AG04449 (cell line): ENCODE measurements around the gene CDK5.

Experiments used
- CTCF ChIA-PET: fragments of 350-600 bp; formaldehyde crosslinking; extraction: SDS; loops from one replicate; lab custom pipeline; 2021; ENCODE audit warnings: antibody characterized with exemption; lab: Yijun Ruan, JAX
- POLR2A ChIA-PET: fragments of 400-600, 350-600 bp; formaldehyde crosslinking; extraction: SDS; loops from one replicate; lab custom pipeline; 2020; ENCODE audit warnings: antibody characterized with exemption, inconsistent platforms; lab: Yijun Ruan, JAX
- DNase-seq: peaks from one replicate; pipeline ENCODE4 v3.0.0-alpha.2; 2010; ENCODE audit warnings: low read depth, low spot score
- H3K4me3 ChIP-seq: 2 replicates; pipeline ENCODE4 v1.5.1; 2011; ENCODE audit warnings: low read depth, mild to moderate bottlenecking, control low read depth, low read length
- CTCF ChIP-seq: IDR thresholded peaks from one replicate; pipeline ENCODE4 v1.5.1; 2011; ENCODE audit warnings: mild to moderate bottlenecking, moderate library complexity, low read length, control low read depth, inconsistent platforms; ENCODE audit not compliant: insufficient read depth; ENCODE audit errors: missing control alignments

The CDK5 gene

GRCh38 chr7:151080522-151081169 is 22.9 kb upstream of the CDK5 start, which contains the start of gene FASTK:
Gene FASTK (minus strand): TSS chr7:151080809. CDS start chr7:151080766, 43 bp downstream.
- CTCF ChIA-PET, result interaction anchor here (0.9 to 19.2 kb wide), 4 partner anchors 10 to 29 kb away, joined by 3 to 347 read pairs (median 4); no protein-coding TSS in a partner anchor
- H3K4me3 ChIP-seq, result peak within 1 kb of the TSS; percentile 87
- peak; percentile 31 for DNase-seq
- POLR2A ChIA-PET, result interaction anchor here (0.5 to 1.6 kb wide), 14 partner anchors 12 to 112 kb away, joined by 3 to 8 read pairs (median 3); partner anchors contain the start of gene ABCB8
- TF ChIP-seq CTCF, result no peak

- TF ChIP-seq CTCF, result no peak
- CTCF ChIA-PET, result interaction anchor here (0.9 to 19.2 kb wide), 4 partner anchors 11 to 30 kb away, joined by 3 to 347 read pairs (median 4); no protein-coding TSS in a partner anchor
- POLR2A ChIA-PET, result interaction anchor here (0.5 to 1.6 kb wide), 9 partner anchors 17 to 111 kb away, joined by 3 to 7 read pairs (median 3); partner anchors contain the start of gene ABCB8
- DNase-seq, result no peak
- H3K4me3 ChIP-seq, result peak overlapping the region; percentile 87
Measured at GRCh38 chr7:151080067-151080521, 22.4 kb upstream of the CDK5 start.

- ChIA-PET POLR2A (no interaction called here), CTCF (interaction anchor here (1.6 to 1.8 kb wide), 2 partner anchors 28 to 32 kb away, joined by 3 to 12 read pairs; no protein-coding TSS in a partner anchor)
- no peak for DNase-seq
- no peak for TF ChIP-seq CTCF
- peak overlapping the region; percentile 87 for H3K4me3 ChIP-seq
Measured at GRCh38 chr7:151079199-151079910, 21.7 kb upstream of the CDK5 start.

GRCh38 chr7:151078233-151079040 is 20.7 kb upstream of the CDK5 start:
- ChIA-PET CTCF (interaction anchor here (1.6 to 2.6 kb wide), 3 partner anchors 10 to 33 kb away, joined by 3 to 12 read pairs (median 11); no protein-coding TSS in a partner anchor), POLR2A (interaction anchor here (0.6 to 1.0 kb wide), 3 partner anchors 11 to 31 kb away, joined by 3 to 4 read pairs (median 3); no protein-coding TSS in a partner anchor)
- no peak for TF ChIP-seq CTCF
- H3K4me3 ChIP-seq, result no peak overlapping the region; the same call in none of the 2 replicates
- no peak for DNase-seq

- ChIA-PET POLR2A (interaction anchor here (0.6 to 1.1 kb wide), 4 partner anchors 10 to 39 kb away, joined by 3 to 4 read pairs (median 4); no protein-coding TSS in a partner anchor), CTCF (interaction anchor here (0.9 to 2.6 kb wide), 7 partner anchors 7 to 59 kb away, joined by 3 to 12 read pairs (median 4); partner anchors contain the start of gene SLC4A2)
- no peak for TF ChIP-seq CTCF
- DNase-seq, result no peak
- H3K4me3 ChIP-seq, result no peak overlapping the region
Measured at GRCh38 chr7:151077705-151078232, 20.1 kb upstream of the CDK5 start.
